H9 (cell line): ENCODE data around the gene TCP10L. TPM values are rescaled to one million over a fixed set of nuclear protein-coding genes. Genes with fewer than 3 reads are reported as not detected.

Source experiments
- DNase-seq: peaks from one replicate; pipeline ENCODE4 v3.0.0-alpha.2; 2017
- H2AFZ ChIP-seq: one replicate; pipeline ENCODE4 v1.6.1; 2013; ENCODE audit warnings: mild to moderate bottlenecking, low read length, control low read depth, moderate library complexity
- H2AK5ac ChIP-seq: 2 replicates; pipeline ENCODE4 v1.6.1; 2013; ENCODE audit warnings: low read length, control low read depth, mixed read lengths; ENCODE audit not compliant: insufficient read length
- H2BK120ac ChIP-seq: one replicate; pipeline ENCODE4 v1.6.1; 2013; ENCODE audit warnings: low read depth, mild to moderate bottlenecking, low read length, control low read depth, inconsistent platforms; ENCODE audit not compliant: poor library complexity, severe bottlenecking
- H2BK12ac ChIP-seq: 2 replicates; pipeline ENCODE4 v1.6.1; 2013; ENCODE audit warnings: low read length, control low read depth, mixed read lengths, low read depth; ENCODE audit not compliant: insufficient read length
- H2BK15ac ChIP-seq: 2 replicates; pipeline ENCODE4 v1.6.1; 2013; ENCODE audit warnings: low read depth, low read length, control low read depth
- H2BK20ac ChIP-seq: one replicate; pipeline ENCODE4 v1.6.1; 2013; ENCODE audit warnings: low read depth, mild to moderate bottlenecking, low read length, control low read depth, inconsistent platforms; ENCODE audit not compliant: poor library complexity, severe bottlenecking
- H2BK5ac ChIP-seq: 2 replicates; pipeline ENCODE4 v1.6.1; 2013; ENCODE audit warnings: low read length, control low read depth, mixed read lengths; ENCODE audit not compliant: insufficient read length
- H3K14ac ChIP-seq: 2 replicates; pipeline ENCODE4 v1.6.1; 2013; ENCODE audit warnings: low read length, control low read depth; ENCODE audit not compliant: insufficient read depth
- H3K18ac ChIP-seq: 2 replicates; pipeline ENCODE4 v1.6.1; 2013; ENCODE audit warnings: low read depth, mild to moderate bottlenecking, mixed read lengths, low read length, control low read depth; ENCODE audit not compliant: insufficient read length
- H3K23ac ChIP-seq: 2 replicates; pipeline ENCODE4 v1.6.1; 2013; ENCODE audit warnings: low read length, control low read depth, mixed read lengths, low read depth; ENCODE audit not compliant: insufficient read length
- H3K23me2 ChIP-seq: 2 replicates; pipeline ENCODE4 v1.6.1; 2013; ENCODE audit warnings: low read depth, mild to moderate bottlenecking, mixed read lengths, low read length, control low read depth; ENCODE audit not compliant: insufficient read length, poor library complexity, severe bottlenecking
- H3K27ac ChIP-seq: 2 replicates; pipeline ENCODE4 v1.5.1; 2013; ENCODE audit warnings: low read length, control low read depth, mixed read lengths, low read depth; ENCODE audit not compliant: insufficient read length
- H3K27me3 ChIP-seq: 2 replicates; pipeline ENCODE4 v1.6.1; 2013; ENCODE audit warnings: low read length, control low read depth, inconsistent platforms; ENCODE audit not compliant: insufficient read depth
- H3K4ac ChIP-seq: 2 replicates; pipeline ENCODE4 v1.6.1; 2013; ENCODE audit warnings: low read depth, mild to moderate bottlenecking, control low read depth, inconsistent platforms, low read length, moderate library complexity
- H3K4me1 ChIP-seq: 2 replicates; pipeline ENCODE4 v1.6.1; 2013; ENCODE audit warnings: low read length, control low read depth, inconsistent platforms; ENCODE audit not compliant: insufficient read depth
- H3K4me2 ChIP-seq: 2 replicates; pipeline ENCODE4 v1.6.1; 2013; ENCODE audit warnings: low read length, control low read depth, mixed read lengths; ENCODE audit not compliant: insufficient read length, insufficient read depth
- H3K56ac ChIP-seq: 2 replicates; pipeline ENCODE4 v1.6.1; 2013; ENCODE audit warnings: low read depth, mild to moderate bottlenecking, mixed read lengths, low read length, control low read depth; ENCODE audit not compliant: insufficient read length
- H3K79me1 ChIP-seq: 2 replicates; pipeline ENCODE4 v1.6.1; 2013; ENCODE audit warnings: low read depth, mild to moderate bottlenecking, moderate library complexity, low read length, control low read depth, inconsistent platforms; ENCODE audit not compliant: insufficient read depth, poor library complexity, severe bottlenecking
- H3K79me2 ChIP-seq: 2 replicates; pipeline ENCODE4 v1.6.1; 2013; ENCODE audit warnings: low read length, control low read depth, inconsistent platforms; ENCODE audit not compliant: insufficient read depth
- H3K9ac ChIP-seq: 2 replicates; pipeline ENCODE4 v1.6.1; 2013; ENCODE audit warnings: low read length, control low read depth, mixed read lengths; ENCODE audit not compliant: insufficient read length; ENCODE audit errors: extremely low read depth
- H3K9me3 ChIP-seq: one replicate; pipeline ENCODE4 v1.6.1; 2013; ENCODE audit warnings: low read depth, low read length, inconsistent platforms; ENCODE audit not compliant: control insufficient read depth
- H3T11ph ChIP-seq: one replicate; pipeline ENCODE4 v1.6.1; 2013; ENCODE audit warnings: mild to moderate bottlenecking, low read length, control low read depth, inconsistent platforms
- H4K20me1 ChIP-seq: one replicate; pipeline ENCODE4 v1.6.1; 2013; ENCODE audit not compliant: control insufficient read depth, insufficient read length, insufficient read depth
- H4K5ac ChIP-seq: 2 replicates; pipeline ENCODE4 v1.6.1; 2013; ENCODE audit warnings: low read depth, mild to moderate bottlenecking, mixed read lengths, low read length, control low read depth; ENCODE audit not compliant: insufficient read length
- H4K8ac ChIP-seq: replicated peaks from 2 replicates; pipeline ENCODE4 v1.6.1; 2013; ENCODE audit warnings: low read length, control low read depth, mixed read lengths, low read depth; ENCODE audit not compliant: insufficient read length
- H4K91ac ChIP-seq: 2 replicates; pipeline ENCODE4 v1.6.1; 2013; ENCODE audit warnings: low read depth, mild to moderate bottlenecking, moderate library complexity, mixed read lengths, low read length, control low read depth; ENCODE audit not compliant: insufficient read length
- H3K27ac Mint-ChIP-seq, 3 experiments: 2 replicates in 2 of 3; 3 replicates in 1 of 3; pipeline ENCODE4 v1.8.0; 2020 to 2021; ENCODE audit warnings: mixed read lengths in 3 of 3, mild to moderate bottlenecking in 1 of 3, moderate library complexity in 1 of 3
- H3K27me3 Mint-ChIP-seq: 2 replicates; pipeline ENCODE4 v1.8.0; 2021; ENCODE audit warnings: low read depth, mild to moderate bottlenecking, moderate library complexity, mixed read lengths
- H3K36me3 Mint-ChIP-seq, 3 experiments: 2 replicates in 2 of 3; 3 replicates in 1 of 3; pipeline ENCODE4 v1.8.0; 2020 to 2021; ENCODE audit warnings: low read depth in 3 of 3, mixed read lengths in 3 of 3; ENCODE audit not compliant: insufficient read depth in 1 of 3
- H3K4me1 Mint-ChIP-seq, 2 experiments: 2 replicates each; pipeline ENCODE4 v1.8.0; 2020; ENCODE audit warnings: mixed read lengths in 2 of 2
- H3K4me3 Mint-ChIP-seq, 2 experiments: 2 replicates in 1 of 2; 3 replicates in 1 of 2; pipeline ENCODE4 v1.8.0; 2020 to 2021; ENCODE audit warnings: mild to moderate bottlenecking in 2 of 2, mixed read lengths in 2 of 2, moderate library complexity in 1 of 2
- H3K9me3 Mint-ChIP-seq, 2 experiments: 2 replicates in 1 of 2; 3 replicates in 1 of 2; pipeline ENCODE4 v1.8.0; 2020; ENCODE audit warnings: mild to moderate bottlenecking in 2 of 2, mixed read lengths in 2 of 2, moderate library complexity in 1 of 2
- CTCF ChIP-seq: fragments of 200-600 bp; sonication (generic); conservative IDR thresholded peaks from 3 replicates; pipeline ENCODE4 v1.8.0; 2021; ENCODE audit warnings: antibody characterized with exemption, mild to moderate bottlenecking
- WGBS: extraction: QIAGEN DNeasy Blood & Tissue Kit; methylation state at CpG from one replicate; pipeline ENCODE4 v1.1.7; 2013; ENCODE audit warnings: missing lambda C conversion rate, low lambda C conversion rate, mixed read lengths; ENCODE audit not compliant: insufficient read length; ENCODE audit errors: extremely low coverage; 5-methylcytosine and 5-hydroxymethylcytosine counted together
- total RNA-seq: library from RNA; stranded (reverse); gene quantifications from 2 replicates; pipeline ENCODE4 v1.2.1, GENCODE V29; 2021

Gene TCP10L
- total RNA-seq, 1 experiment from 2014 or later = 5.1 TPM

- Histone ChIP-seq H3K18ac (no peak overlapping the region), H3K14ac (no peak overlapping the region), H2BK120ac (no peak overlapping the region), H3K27me3 (no peaks in the 10 kb centered on the region), H3K9me3 (no peaks in the 10 kb centered on the region), H3K4me2 (no peak overlapping the region), H3K79me2 (no peaks in the 10 kb centered on the region), H3K23ac (no peak overlapping the region), H3K23me2 (no peaks in the 10 kb centered on the region), H4K5ac (no peak overlapping the region), H4K8ac (no peak overlapping the region), H3K56ac (no peak overlapping the region), H3K4me1 (no peaks in the 10 kb centered on the region), H2BK15ac (no peak overlapping the region), H3K79me1 (no peaks in the 10 kb centered on the region), H3T11ph (no peak overlapping the region), H2AK5ac (no peak overlapping the region), H2BK12ac (no peak overlapping the region), H4K91ac (no peak overlapping the region), H3K9ac (no peak overlapping the region), H2BK20ac (no peak overlapping the region), H2BK5ac (no peak overlapping the region), H4K20me1 (no peaks in the 10 kb centered on the region), H3K27ac (no peak overlapping the region), H3K4ac (no peak overlapping the region), H2AFZ (no peak overlapping the region)
- DNase-seq = no peak
- Mint-ChIP-seq H3K9me3 (no peaks in the 10 kb centered on the region), H3K27ac (no peak overlapping the region), H3K27me3 (peaks cover 11% of the 10 kb centered on the region), H3K36me3 (no peaks in the 10 kb centered on the region), H3K4me3 (no peak overlapping the region; a peak in 1 of 5 replicates), H3K4me1 (peaks cover 0 to 9% of the 10 kb centered on the region in 2 experiments; a peak in 1 of 4 replicates)
- WGBS = no CpG with 5 or more reads among the region's 13 CpGs
- TF ChIP-seq CTCF = no peak
Observed at GRCh38 chr21:32580949-32581348, 4.4 kb downstream of the TCP10L start.
